Calu3 (cell line): ENCODE data around the gene SPATA16. TPM values are rescaled to one million over a fixed set of nuclear protein-coding genes. Genes with fewer than 3 reads are reported as not detected.

Experiments used
- BruUV-seq: library from RNA; stranded (reverse); fragments of 400-500 nt; replicated peaks from 2 replicates; lab custom pipeline; 2021; lab: Mats Ljungman, UMichigan
- CTCF ChIA-PET: fragments of 300-600 bp; sonication (Branson Sonifier 250); formaldehyde crosslinking; loops from one replicate; lab custom pipeline; 2022; ENCODE audit warnings: antibody characterized with exemption; lab: Charles Lee
- DNase-seq: peaks from one replicate; pipeline ENCODE4 v3.0.0; 2022
- H3K27ac Mint-ChIP-seq: one replicate; pipeline ENCODE4 v1.8.0; 2022; ENCODE audit warnings: mixed read lengths; ENCODE audit not compliant: unreplicated experiment
- H3K27me3 Mint-ChIP-seq: one replicate; pipeline ENCODE4 v1.8.0; 2022; ENCODE audit warnings: mixed read lengths; ENCODE audit not compliant: unreplicated experiment
- H3K36me3 Mint-ChIP-seq: one replicate; pipeline ENCODE4 v1.8.0; 2022; ENCODE audit warnings: mild to moderate bottlenecking, moderate library complexity, mixed read lengths; ENCODE audit not compliant: insufficient read depth, unreplicated experiment
- H3K4me1 Mint-ChIP-seq: one replicate; pipeline ENCODE4 v1.8.0; 2022; ENCODE audit warnings: mild to moderate bottlenecking, low read depth, mixed read lengths; ENCODE audit not compliant: unreplicated experiment
- H3K4me3 Mint-ChIP-seq: one replicate; pipeline ENCODE4 v1.8.0; 2022; ENCODE audit warnings: mild to moderate bottlenecking, low read depth, moderate library complexity, mixed read lengths; ENCODE audit not compliant: unreplicated experiment
- H3K9me3 Mint-ChIP-seq: one replicate; pipeline ENCODE4 v1.8.0; 2022; ENCODE audit warnings: low read depth, mixed read lengths; ENCODE audit not compliant: unreplicated experiment
- intact Hi-C: fragments of 100-400 bp; cut with micrococcal nuclease; formaldehyde crosslinking; loops from one replicate; pipeline ENCODE4 v1.10.0; 2022; ENCODE audit not compliant: unreplicated experiment
- total RNA-seq: library from RNA; stranded (reverse); gene quantifications from 2 replicates; pipeline ENCODE4 v1.2.3, GENCODE V29; 2022
- TF ChIP-seq, protein P1 (sequence below): fragments of 200-600 bp; IDR thresholded peaks from one replicate; pipeline ENCODE4 v1.8.0; 2022; ENCODE audit warnings: antibody characterized with exemption; ENCODE audit not compliant: unreplicated experiment

Gene SPATA16
- total RNA-seq, 1 experiment from 2014 or later: not detected

DNA sequence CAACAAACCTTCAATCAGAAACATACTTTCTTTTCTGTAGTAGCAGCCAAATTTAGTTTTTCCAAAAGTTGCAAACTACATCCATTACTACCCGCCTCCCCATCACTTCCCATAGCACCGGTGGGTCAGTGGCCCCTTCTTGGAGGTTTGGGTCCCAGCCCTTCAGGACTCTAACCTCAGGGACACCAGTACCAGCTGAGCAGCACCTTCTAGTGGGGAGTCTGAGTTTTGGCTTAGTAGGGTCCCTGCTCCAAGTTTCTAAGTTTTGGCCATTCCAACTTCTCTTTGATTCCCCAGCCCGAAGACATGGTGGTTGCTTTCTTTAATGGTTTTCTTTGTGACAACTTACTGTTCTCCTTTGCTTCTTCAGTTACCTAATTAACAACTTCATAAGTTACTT, 229.9 kb downstream of the SPATA16 start:
- Mint-ChIP-seq H3K36me3 (no peaks in the 10 kb centered on the region), H3K4me1 (peaks cover 10% of the 10 kb centered on the region), H3K4me3 (no peak overlapping the region), H3K27me3 (no peaks in the 10 kb centered on the region), H3K27ac (no peak overlapping the region), H3K9me3 (no peaks in the 10 kb centered on the region)
- DNase-seq: no peak
- intact Hi-C loops: no loop called here
- BruUV-seq: no TSS peak
- CTCF ChIA-PET: no interaction called here
- TF ChIP-seq, protein P1, sequence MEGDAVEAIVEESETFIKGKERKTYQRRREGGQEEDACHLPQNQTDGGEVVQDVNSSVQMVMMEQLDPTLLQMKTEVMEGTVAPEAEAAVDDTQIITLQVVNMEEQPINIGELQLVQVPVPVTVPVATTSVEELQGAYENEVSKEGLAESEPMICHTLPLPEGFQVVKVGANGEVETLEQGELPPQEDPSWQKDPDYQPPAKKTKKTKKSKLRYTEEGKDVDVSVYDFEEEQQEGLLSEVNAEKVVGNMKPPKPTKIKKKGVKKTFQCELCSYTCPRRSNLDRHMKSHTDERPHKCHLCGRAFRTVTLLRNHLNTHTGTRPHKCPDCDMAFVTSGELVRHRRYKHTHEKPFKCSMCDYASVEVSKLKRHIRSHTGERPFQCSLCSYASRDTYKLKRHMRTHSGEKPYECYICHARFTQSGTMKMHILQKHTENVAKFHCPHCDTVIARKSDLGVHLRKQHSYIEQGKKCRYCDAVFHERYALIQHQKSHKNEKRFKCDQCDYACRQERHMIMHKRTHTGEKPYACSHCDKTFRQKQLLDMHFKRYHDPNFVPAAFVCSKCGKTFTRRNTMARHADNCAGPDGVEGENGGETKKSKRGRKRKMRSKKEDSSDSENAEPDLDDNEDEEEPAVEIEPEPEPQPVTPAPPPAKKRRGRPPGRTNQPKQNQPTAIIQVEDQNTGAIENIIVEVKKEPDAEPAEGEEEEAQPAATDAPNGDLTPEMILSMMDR: no peak

DNA sequence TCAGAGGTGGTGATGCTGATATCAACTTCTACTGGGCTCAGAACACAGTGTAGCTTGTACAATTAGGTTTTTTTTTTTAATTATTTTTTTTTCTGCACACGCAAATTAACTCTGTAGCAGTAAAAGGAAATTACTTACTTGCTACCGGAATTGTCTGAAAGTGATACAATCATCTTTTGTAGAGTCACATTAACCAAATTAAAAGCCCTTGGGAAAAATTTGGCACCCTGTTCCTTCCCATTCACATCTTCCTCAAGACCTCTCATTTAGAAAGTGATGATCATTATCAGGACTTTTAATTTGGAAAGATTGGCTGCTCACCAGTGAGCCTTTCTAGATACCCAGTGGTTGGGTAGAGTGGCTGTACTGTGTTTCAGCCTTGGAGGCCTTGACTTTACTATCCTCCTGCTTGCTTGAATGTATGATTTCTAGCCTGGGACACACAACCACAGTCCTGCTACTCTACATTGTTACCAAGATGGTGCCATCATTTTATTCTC, 232.2 kb downstream of the SPATA16 start:
- no peak for DNase-seq
- no peaks in the 10 kb centered on the region for H3K27me3 Mint-ChIP-seq
- H3K27ac Mint-ChIP-seq: no peak overlapping the region
- CTCF ChIA-PET: no interaction called here
- no TSS peak for BruUV-seq
- TF ChIP-seq, protein P1: no peak
- no peaks in the 10 kb centered on the region for H3K36me3 Mint-ChIP-seq
- no peak overlapping the region for H3K4me3 Mint-ChIP-seq
- intact Hi-C loops: no loop called here
- no peaks in the 10 kb centered on the region for H3K9me3 Mint-ChIP-seq
- no peaks in the 10 kb centered on the region for H3K4me1 Mint-ChIP-seq

DNA sequence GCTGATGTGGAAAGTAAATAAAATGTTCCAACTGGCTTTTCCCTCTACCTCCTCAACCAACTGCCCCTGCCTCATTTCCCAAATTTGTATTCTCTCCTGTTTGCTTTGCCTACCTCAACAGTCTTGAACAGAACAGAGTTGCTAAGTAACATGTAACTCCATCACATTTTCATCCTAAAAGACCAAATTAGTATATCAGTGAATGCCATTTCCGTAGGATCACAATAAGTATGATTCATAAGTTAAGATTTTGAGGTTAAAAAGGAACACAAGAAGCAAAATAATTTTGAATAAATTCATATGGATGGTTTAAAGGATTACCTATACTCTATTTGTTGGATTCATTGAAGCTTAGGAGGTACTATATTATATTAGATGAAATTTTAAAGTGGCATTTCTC, 235.6 kb downstream of the SPATA16 start:
- TF ChIP-seq, protein P1: no peak
- no TSS peak for BruUV-seq
- Mint-ChIP-seq H3K36me3 (no peaks in the 10 kb centered on the region), H3K4me1 (no peaks in the 10 kb centered on the region), H3K27me3 (no peaks in the 10 kb centered on the region), H3K4me3 (no peak overlapping the region), H3K9me3 (no peaks in the 10 kb centered on the region), H3K27ac (no peak overlapping the region)
- no peak for DNase-seq
- CTCF ChIA-PET: interaction anchor here (1.5 kb wide), 1 partner anchor 12 kb away, joined by 3 read pairs; no protein-coding TSS in a partner anchor
- intact Hi-C loops: no loop called here

DNA sequence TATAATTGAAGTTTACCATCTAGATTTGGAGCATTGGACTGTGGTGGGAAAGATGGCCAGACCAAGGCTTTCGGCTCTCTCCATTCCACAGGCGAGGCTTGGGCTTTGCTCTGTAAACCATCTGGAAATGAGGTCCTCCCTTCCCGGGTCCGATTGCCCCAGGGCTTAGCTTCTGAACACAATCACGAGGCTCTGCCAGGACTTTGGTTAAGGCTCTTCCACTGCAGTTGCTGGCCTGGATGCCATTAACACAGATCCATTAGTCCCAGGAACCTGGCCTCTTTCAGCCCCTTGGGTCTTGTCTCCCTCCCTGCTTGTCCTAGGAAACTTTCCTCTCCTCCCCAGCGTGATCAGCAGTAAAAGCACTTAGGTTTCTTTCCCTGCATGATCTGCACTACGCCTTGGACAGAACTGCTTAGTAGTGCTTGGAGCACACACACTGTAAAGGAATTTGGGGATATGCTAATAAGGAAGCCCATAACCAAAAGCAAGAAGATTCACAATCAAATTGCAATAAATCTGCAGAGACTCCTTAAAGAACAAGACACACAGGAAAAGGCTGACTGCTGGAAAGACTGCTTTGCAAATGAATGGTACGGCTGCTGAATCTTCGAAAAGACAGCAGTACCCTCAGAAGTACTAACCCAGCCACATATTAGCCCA, 236.2 kb downstream of the SPATA16 start:
- H3K4me3 Mint-ChIP-seq: no peak overlapping the region
- intact Hi-C loops: no loop called here
- H3K27ac Mint-ChIP-seq: no peak overlapping the region
- TF ChIP-seq, protein P1: no peak
- no TSS peak for BruUV-seq
- no peak for DNase-seq
- H3K36me3 Mint-ChIP-seq: no peaks in the 10 kb centered on the region
- no peaks in the 10 kb centered on the region for H3K27me3 Mint-ChIP-seq
- H3K9me3 Mint-ChIP-seq: no peaks in the 10 kb centered on the region
- H3K4me1 Mint-ChIP-seq: no peaks in the 10 kb centered on the region
- CTCF ChIA-PET: interaction anchor here (1.5 kb wide), 1 partner anchor 12 kb away, joined by 3 read pairs; no protein-coding TSS in a partner anchor
